ENCODE data around the gene SEPSECS. TPM values are rescaled to one million over a fixed set of nuclear protein-coding genes. Genes with fewer than 3 reads are reported as not detected.

The SEPSECS gene
- total RNA-seq, 1 experiment from 2014 or later = 4.2 TPM

DNA sequence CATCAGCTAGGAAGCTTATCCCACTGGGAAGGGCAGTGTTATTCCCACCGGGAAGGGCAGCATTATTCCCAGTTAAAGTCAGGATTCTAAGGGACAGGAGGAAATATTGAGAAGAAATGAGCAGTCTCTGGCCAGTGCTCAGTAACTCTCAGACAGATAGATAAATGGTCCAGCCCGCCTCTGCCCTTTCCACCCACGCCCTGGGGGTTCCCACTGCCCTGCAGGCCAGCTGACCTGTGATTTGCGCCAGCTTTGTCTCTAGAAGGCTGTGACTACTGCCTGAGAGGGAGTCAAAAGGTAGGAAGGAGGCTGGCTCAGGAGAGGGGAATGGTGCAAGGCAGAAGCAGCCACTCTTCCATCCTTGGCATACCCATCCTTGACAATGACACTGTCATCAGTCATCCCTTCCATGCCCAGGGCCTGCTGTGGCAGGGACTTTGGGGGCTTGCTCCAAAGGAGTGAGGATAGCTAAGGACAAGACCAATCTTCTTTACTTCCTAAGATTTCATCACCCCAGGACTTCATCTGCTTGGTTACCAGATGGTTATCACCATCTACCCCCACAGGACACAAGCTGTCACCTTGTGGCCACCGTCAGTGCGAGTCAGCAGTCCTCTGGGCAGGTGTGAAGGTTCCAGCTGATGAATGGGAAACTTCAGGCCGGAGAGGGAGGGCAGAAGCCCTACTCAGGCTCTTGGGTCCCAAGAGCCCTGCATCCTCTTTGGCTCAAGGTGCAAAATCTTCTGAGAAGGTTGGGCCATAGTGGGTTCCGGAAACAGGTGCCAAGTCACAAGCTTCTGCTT, 49.5 kb downstream of the SEPSECS start:
- H4K8ac ChIP-seq (replicated peaks; ENCODE audit: insufficient read length, low read depth, low read length) = no peak overlapping the region
- H2BK120ac ChIP-seq (ENCODE audit: low read depth, low read length, poor library complexity, severe bottlenecking) = no peak overlapping the region
- no peaks in the 10 kb centered on the region for H4K20me1 ChIP-seq (ENCODE audit: control insufficient read depth, insufficient read depth, insufficient read length)
- WGBS (ENCODE audit: extremely low coverage, insufficient read length, low lambda C conversion rate) = no CpG with 5 or more reads among the region's 8 CpGs
- H3K27ac ChIP-seq (ENCODE audit: insufficient read length, low read depth, low read length) = no peak overlapping the region
- H3K56ac ChIP-seq (ENCODE audit: insufficient read length, low read depth, low read length) = no peak overlapping the region
- Mint-ChIP-seq H3K27me3 (ENCODE audit: low read depth) (peaks cover 5% of the 10 kb centered on the region), H3K4me1 (peaks cover 10 to 20% of the 10 kb centered on the region in 2 experiments), H3K27ac (no peak overlapping the region), H3K4me3 (no peak overlapping the region), H3K9me3 (no peaks in the 10 kb centered on the region), H3K36me3 (ENCODE audit: insufficient read depth in 1 of 3, low read depth in 3 of 3) (no peaks in the 10 kb centered on the region)
- no peak overlapping the region for H2AK5ac ChIP-seq (ENCODE audit: insufficient read length, low read length)
- H4K91ac ChIP-seq (ENCODE audit: insufficient read length, low read depth, low read length) = no peak overlapping the region
- no peak overlapping the region for H3K4me2 ChIP-seq (ENCODE audit: insufficient read depth, insufficient read length, low read length)
- H2BK5ac ChIP-seq (ENCODE audit: insufficient read length, low read length) = no peak overlapping the region
- no peak overlapping the region for H2BK15ac ChIP-seq (ENCODE audit: low read depth, low read length)
- H3K14ac ChIP-seq (ENCODE audit: insufficient read depth, low read length) = no peak overlapping the region
- no peak overlapping the region for H2BK20ac ChIP-seq (ENCODE audit: low read depth, low read length, poor library complexity, severe bottlenecking)
- H3K23me2 ChIP-seq (ENCODE audit: insufficient read length, low read depth, low read length, poor library complexity, severe bottlenecking) = no peaks in the 10 kb centered on the region
- no peak overlapping the region for H2BK12ac ChIP-seq (ENCODE audit: insufficient read length, low read depth, low read length)
- H3K79me1 ChIP-seq (ENCODE audit: insufficient read depth, low read depth, low read length, poor library complexity, severe bottlenecking) = no peaks in the 10 kb centered on the region
- no peaks in the 10 kb centered on the region for H3K4me1 ChIP-seq (ENCODE audit: insufficient read depth, low read length)
- H3K79me2 ChIP-seq (ENCODE audit: insufficient read depth, low read length) = no peaks in the 10 kb centered on the region
- H3K9ac ChIP-seq (ENCODE audit: extremely low read depth, insufficient read length, low read length) = no peak overlapping the region
- H2AFZ ChIP-seq (ENCODE audit: low read length) = no peak overlapping the region
- H4K5ac ChIP-seq (ENCODE audit: insufficient read length, low read depth, low read length) = no peak overlapping the region
- no peaks in the 10 kb centered on the region for H3K27me3 ChIP-seq (ENCODE audit: insufficient read depth, low read length)
- TF ChIP-seq CTCF (conservative IDR thresholded peaks at IDR 0.05) = no peak
- H3K4ac ChIP-seq (ENCODE audit: low read depth, low read length) = no peak overlapping the region
- H3T11ph ChIP-seq (ENCODE audit: low read length) = no peak overlapping the region
- H3K9me3 ChIP-seq (ENCODE audit: control insufficient read depth, low read depth, low read length) = no peaks in the 10 kb centered on the region
- no peak overlapping the region for H3K18ac ChIP-seq (ENCODE audit: insufficient read length, low read depth, low read length)
- DNase-seq = no peak
- no peak overlapping the region for H3K23ac ChIP-seq (ENCODE audit: insufficient read length, low read depth, low read length)
